ENCODE data around the gene ARHGAP26.
"Not testable (repeated sequence)": the region's sequence is repeated elsewhere in the genome, so short reads cannot be mapped to it uniquely, and the experiment has no call there.

ARHGAP26 gene

DNA sequence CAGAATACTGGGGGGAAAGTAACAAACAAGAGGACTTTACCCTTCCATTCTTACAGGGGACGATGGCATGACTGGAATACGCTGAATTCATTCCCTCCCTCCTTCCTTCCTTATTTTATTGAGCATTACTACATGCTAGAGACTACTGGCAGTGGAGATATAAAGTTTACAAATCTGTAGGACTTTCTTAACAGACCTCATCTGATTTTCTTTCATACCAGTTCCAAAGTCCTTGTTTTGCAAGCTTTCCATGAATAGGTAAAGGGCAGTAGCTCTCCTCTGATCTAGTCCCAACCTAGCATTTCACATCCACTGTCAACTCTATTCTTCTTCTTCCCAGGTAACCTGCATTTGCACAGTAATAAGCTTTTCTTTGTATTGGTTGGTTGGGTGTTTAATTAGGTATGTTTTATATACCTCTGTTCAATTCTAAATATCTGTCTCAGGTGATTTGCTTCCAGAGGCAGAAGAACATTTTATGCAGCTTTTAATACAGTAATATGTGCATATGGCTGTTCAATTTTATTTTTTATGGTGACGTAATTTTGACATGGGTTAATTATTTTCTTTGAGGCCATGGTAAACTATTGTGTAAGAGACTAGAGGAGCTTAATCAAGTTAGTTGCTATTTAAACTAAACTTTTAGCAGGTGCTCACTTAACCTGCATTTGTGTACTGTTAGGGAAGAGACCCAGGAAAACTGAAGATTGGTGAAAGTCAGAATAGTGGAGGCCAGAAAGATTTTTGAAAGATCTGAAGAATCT lies 150.9 kb downstream of the ARHGAP26 start:
- ATAC-seq (replicated peaks): no peak
- peaks cover 21 to 40% of the 10 kb centered on the region in 2 donors for H3K4me1 Mint-ChIP-seq (ENCODE audit: low read depth in 2 of 2)
- no peaks in the 10 kb centered on the region for H3K9me3 Mint-ChIP-seq
- peak overlapping the region; percentile 65 to 84 for H3K27ac Mint-ChIP-seq
- H3K27me3 Mint-ChIP-seq: no peaks in the 10 kb centered on the region
- DNase-seq: no peak
- no peak overlapping the region for H3K4me3 Mint-ChIP-seq
- peaks cover 25% of the 10 kb centered on the region for H3K36me3 Mint-ChIP-seq (ENCODE audit: insufficient read depth)

DNA sequence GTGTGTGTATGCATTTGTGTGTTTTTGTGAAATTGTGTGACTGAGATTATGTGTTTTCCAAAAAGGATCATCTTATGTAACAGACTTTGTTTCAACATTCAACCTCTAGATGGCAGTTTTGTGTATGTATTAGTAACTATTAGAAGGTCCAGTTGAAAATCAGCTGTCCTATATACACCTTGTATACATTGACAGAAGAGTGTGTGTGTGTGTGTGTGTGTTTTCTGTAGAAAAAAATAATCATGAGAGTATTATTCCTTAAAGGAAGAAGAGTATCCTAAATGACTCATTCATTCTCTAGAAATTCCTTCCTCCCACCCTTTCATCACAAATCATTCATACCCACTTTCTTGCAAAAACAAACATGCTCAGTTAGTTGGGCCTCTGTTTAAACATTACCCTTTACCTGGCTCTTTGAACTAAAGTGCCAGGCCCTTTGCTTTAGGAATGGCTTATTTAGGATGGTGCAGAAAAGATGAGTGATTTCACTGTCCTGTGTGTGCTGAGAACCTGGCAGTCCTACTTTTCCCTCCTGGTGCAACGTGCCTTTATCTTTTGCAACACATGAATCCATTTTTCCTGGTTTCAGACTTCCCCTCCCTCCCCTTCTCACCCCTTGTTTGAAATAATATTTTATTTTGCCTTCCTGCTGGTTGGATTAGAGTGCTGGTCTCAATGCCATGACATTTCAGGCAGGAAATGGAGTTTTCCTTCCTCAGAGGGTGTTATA lies 152.2 kb downstream of the ARHGAP26 start:
- no peaks in the 10 kb centered on the region for H3K27me3 Mint-ChIP-seq
- no peaks in the 10 kb centered on the region for H3K9me3 Mint-ChIP-seq
- H3K36me3 Mint-ChIP-seq (ENCODE audit: insufficient read depth): peaks cover 14% of the 10 kb centered on the region
- peaks cover 31 to 49% of the 10 kb centered on the region in 2 donors for H3K4me1 Mint-ChIP-seq (ENCODE audit: low read depth in 2 of 2)
- H3K27ac Mint-ChIP-seq: peak overlapping the region; percentile 65 to 84
- no peak overlapping the region for H3K4me3 Mint-ChIP-seq
- ATAC-seq (replicated peaks) (peak; percentile 60), DNase-seq (no peak)

DNA sequence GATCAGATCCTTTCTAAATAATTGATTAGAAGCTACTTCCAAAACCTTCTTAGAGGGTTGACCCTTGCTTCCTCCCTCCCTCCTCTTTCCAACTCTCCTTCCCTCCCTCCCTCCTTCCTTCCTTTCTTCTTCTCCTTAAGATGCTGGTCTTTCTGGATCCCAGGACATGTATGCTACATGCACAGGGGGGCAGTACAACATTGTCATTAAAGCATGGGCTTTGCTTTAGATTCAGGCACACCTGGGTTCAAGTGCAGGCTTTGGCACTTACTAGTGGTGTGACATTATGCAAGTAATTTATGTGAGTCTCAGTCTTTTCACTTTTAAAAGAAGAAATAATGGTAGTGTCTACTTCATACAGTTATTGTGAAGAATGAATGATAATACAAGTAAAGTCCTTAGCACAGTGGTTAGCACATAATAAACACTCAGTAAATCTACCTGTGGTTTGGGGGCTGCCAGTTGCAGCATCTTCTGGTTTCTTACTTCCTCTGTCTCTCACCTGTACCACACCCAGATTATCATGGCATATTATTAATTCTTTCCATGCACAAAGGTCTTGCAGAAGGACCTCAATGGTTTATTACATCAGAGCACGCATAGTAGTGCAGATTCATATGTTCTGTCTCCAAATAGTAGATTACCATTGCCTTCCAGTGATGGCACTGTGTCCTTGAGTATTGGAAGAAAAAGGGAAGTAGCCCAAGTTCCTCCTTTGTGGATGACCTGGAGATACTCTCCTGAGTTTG lies 154.1 kb downstream of the ARHGAP26 start:
- no peaks in the 10 kb centered on the region for H3K9me3 Mint-ChIP-seq
- DNase-seq (no peak), ATAC-seq (replicated peaks) (peak; percentile 66)
- H3K36me3 Mint-ChIP-seq (ENCODE audit: insufficient read depth): peaks cover 15% of the 10 kb centered on the region
- peaks cover 40 to 60% of the 10 kb centered on the region in 2 donors for H3K4me1 Mint-ChIP-seq (ENCODE audit: low read depth in 2 of 2)
- H3K27ac Mint-ChIP-seq: peak overlapping the region; percentile 83 to 94
- no peaks in the 10 kb centered on the region for H3K27me3 Mint-ChIP-seq
- H3K4me3 Mint-ChIP-seq: peak overlapping the region in 1 of 2 donors; percentile 51

DNA sequence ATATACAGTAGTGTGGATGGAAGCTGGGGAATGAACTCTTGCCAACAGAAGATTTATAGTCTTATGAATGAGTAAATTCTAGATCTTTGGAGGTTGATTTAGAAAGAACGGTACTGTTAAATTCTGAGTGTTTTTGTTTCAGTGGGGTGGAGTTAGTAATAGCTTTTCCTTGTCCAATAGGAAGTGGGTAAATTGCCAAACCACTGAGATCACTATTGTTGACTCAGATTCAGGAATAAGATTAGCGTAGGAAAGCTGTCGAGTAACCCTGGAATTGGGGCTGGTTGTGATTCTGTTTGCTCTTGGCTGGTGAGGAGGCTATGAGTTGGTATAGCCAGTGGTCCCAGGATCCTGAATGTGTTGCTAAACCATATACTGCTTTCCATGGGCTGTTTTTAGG lies 155.6 kb downstream of the ARHGAP26 start:
- no peak for DNase-seq
- ATAC-seq (replicated peaks): no peak
- Mint-ChIP-seq H3K9me3 (no peaks in the 10 kb centered on the region), H3K27ac (peak overlapping the region; percentile 83 to 94), H3K4me3 (peak overlapping the region in 1 of 2 donors; percentile 2), H3K27me3 (no peaks in the 10 kb centered on the region), H3K36me3 (ENCODE audit: insufficient read depth) (peaks cover 18% of the 10 kb centered on the region), H3K4me1 (ENCODE audit: low read depth in 2 of 2) (peaks cover 54 to 75% of the 10 kb centered on the region in 2 donors)

DNA sequence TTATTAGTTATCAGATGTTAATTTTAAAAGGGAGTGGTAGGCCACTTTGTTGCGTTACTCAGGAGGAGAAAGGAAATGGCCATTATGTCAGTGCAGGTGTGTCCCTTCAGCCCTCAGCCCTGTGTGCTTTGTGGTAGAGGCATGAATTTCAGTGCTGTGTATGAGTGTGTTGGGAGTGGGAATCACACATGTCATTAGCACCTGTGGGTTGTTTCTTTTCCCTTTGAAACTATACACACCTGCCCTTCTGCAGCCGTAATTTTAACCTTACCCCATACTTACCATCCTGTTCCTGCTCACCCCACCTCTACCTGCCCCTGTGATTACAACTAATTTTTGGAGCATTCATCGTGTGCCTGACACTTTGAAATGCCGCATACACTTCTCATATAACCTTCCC lies 156.4 kb downstream of the ARHGAP26 start:
- DNase-seq (no peak), ATAC-seq (replicated peaks) (no peak)
- Mint-ChIP-seq H3K36me3 (ENCODE audit: insufficient read depth) (peaks cover 18% of the 10 kb centered on the region), H3K27ac (peak overlapping the region; percentile 83 to 94), H3K4me3 (no peak overlapping the region), H3K4me1 (ENCODE audit: low read depth in 2 of 2) (peaks cover 58 to 79% of the 10 kb centered on the region in 2 donors), H3K9me3 (no peaks in the 10 kb centered on the region), H3K27me3 (no peaks in the 10 kb centered on the region)

DNA sequence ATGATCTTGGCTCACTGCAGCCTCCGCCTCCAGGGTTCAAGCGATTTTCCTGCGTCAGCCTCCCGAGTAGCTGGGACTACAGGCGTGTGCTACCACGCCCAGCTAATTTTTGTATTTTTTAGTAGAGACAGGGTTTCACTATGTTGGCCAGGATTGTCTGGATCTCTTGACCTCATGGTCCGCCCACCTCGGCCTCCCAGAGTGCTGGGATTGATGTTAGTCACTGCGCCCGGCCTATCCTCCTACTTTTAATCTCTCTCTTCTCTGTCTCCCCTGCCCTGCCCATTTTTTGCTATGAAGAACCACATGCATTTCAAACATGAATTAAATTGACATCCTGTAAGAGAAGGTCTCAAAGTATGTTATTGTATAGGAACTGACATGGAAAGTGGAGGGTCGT lies 158.8 kb downstream of the ARHGAP26 start:
- H3K4me3 Mint-ChIP-seq; H3K27me3 Mint-ChIP-seq; DNase-seq; ATAC-seq (replicated peaks); H3K9me3 Mint-ChIP-seq: not testable (repeated sequence)
- Mint-ChIP-seq H3K4me1 (ENCODE audit: low read depth in 2 of 2) (peaks cover 66 to 69% of the 10 kb centered on the region in 2 donors), H3K27ac (peak overlapping the region; percentile 96 to 97), H3K36me3 (ENCODE audit: insufficient read depth) (peaks cover 19% of the 10 kb centered on the region)

DNA sequence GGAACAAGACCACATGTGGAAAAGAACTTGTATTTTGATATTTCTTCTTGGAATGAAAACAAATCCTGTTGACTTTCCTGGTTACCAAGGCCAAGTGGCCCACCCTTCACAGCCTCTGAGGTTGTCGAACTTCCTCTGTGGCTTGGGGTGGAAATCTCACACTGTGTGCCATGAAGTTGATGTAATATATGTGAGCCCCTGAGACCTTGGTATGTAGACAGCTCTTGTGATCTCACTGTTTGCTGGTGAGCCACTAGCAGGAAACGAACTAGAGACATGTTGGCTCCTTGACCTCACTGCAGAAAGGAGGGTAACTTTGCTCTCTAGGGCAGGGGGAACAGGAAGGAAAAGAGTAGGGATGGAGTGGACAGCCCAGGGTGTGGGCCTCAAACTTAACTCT lies 159.4 kb downstream of the ARHGAP26 start:
- Mint-ChIP-seq H3K4me3 (peak overlapping the region; percentile 52 to 65), H3K27ac (peak overlapping the region; percentile 96 to 97), H3K4me1 (ENCODE audit: low read depth in 2 of 2) (peaks cover 66 to 68% of the 10 kb centered on the region in 2 donors), H3K36me3 (ENCODE audit: insufficient read depth) (peaks cover 21% of the 10 kb centered on the region), H3K27me3 (no peaks in the 10 kb centered on the region), H3K9me3 (no peaks in the 10 kb centered on the region)
- DNase-seq (peak; percentile 31 to 51 (median 40)), ATAC-seq (replicated peaks) (peak; percentile 97)

DNA sequence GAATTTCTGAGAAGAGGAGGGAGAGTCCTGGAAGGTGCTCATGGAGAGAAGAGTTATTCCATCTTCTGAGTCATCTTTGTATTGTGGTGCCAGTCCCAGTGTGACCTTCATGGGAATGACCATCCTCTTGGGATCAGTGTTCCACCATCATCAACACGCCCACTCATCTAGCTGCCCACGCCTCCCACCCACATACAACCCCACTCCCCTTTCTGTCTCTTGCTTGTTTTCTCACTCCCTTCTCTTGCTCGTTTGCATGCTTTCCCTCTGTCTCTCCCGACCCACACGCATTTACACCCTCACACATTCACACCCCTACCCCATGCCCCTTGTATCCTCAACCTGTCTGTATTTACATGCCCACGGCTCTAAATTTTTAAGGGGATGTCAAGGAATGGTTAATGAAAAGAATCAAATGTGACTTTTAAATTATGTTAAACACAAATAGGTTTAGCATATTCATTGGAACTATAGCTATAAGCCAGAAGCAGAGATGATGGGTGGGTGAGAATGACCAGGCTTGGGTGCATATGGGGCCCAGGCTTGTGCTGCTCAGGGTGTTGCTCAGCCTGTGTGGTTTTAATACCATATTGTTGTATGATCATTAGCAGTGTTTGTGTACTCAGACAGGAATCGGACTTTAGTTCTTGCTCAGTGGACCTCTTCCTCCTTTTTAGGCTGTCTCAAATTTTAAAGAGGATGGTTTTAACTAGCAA lies 160.4 kb downstream of the ARHGAP26 start:
- ATAC-seq (replicated peaks): no peak
- H3K36me3 Mint-ChIP-seq (ENCODE audit: insufficient read depth): peaks cover 25% of the 10 kb centered on the region
- no peaks in the 10 kb centered on the region for H3K9me3 Mint-ChIP-seq
- peaks cover 61 to 63% of the 10 kb centered on the region in 2 donors for H3K4me1 Mint-ChIP-seq (ENCODE audit: low read depth in 2 of 2)
- H3K27me3 Mint-ChIP-seq: no peaks in the 10 kb centered on the region
- H3K27ac Mint-ChIP-seq: peak overlapping the region; percentile 96 to 97
- no peak for DNase-seq
- H3K4me3 Mint-ChIP-seq: peak overlapping the region; percentile 52 to 65

DNA sequence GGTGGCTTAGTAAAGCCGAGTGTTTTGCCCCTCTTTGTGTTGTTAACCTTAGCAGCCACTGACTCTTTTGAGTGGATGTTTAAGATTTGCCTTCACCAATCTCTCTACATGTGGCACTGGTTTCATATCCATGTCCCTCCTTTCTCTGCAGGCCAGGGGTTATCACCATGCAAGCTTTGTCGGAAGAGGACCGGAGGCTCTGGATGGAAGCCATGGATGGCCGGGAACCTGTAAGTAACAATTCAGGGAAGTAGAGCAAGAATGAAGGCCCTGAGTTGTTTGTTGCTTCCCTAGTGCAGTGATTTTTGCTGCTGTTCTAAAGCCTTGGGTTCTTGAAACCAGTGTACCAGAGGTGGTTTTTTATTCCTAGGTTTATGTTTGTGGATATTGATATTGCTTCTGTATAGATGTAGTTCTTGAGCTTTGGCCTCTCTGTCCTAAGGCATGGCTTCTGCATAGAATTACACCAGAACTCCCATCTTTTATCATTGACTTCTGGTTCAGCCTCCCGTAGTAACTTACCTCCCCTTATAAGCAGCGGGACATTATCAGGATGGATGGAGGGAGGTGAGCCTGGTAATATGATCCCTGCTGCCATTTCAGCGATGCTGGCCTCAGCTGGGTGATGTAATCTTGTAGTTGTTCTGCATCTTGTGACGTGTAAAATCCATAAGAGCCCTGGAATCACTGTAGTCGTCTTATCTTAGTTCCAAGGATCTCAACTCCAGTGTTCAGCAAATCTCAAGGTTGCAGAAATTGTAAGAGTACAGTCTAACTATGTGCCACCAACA lies 161.9 kb downstream of the ARHGAP26 start:
- Mint-ChIP-seq H3K9me3 (no peaks in the 10 kb centered on the region), H3K36me3 (ENCODE audit: insufficient read depth) (peaks cover 25% of the 10 kb centered on the region), H3K27me3 (no peaks in the 10 kb centered on the region), H3K27ac (peak overlapping the region; percentile 96 to 97), H3K4me3 (no peak overlapping the region), H3K4me1 (ENCODE audit: low read depth in 2 of 2) (peaks cover 55 to 61% of the 10 kb centered on the region in 2 donors)
- DNase-seq (no peak), ATAC-seq (replicated peaks) (no peak)

DNA sequence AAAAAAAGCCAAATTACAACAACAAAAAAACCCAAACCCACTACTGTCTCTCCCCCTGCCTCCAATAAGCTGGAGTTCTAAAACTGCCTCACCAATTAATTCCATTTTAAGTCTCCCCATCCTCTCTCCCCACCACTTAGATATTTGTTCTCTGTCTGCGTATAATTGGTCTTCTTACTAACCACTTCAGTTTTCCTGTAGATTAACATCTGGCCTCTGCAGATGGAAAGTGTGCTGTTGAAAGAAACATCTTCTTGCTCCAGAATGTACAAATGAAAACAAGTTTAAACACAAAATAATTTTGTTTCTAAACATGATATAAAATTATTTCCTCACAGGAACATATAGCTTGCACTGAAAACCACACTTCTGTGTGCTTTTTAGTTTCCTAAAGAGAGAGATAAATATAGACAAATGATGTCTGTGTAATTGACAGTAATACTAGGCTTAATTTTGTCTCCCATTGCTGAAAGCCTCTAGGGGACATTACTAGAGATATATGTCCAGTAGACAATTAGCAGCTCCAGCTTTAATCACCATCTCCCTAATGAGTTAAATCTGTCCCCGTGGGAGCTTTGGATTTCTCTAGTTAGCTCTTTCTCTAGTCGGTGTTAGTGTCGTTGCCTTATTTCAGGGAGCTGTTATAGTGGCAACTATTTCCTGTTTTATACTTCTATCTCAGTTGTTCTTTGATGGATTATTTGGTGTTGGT lies 164.0 kb downstream of the ARHGAP26 start:
- ATAC-seq (replicated peaks) (no peak), DNase-seq (no peak)
- no peaks in the 10 kb centered on the region for H3K9me3 Mint-ChIP-seq
- H3K4me1 Mint-ChIP-seq (ENCODE audit: low read depth in 2 of 2): peaks cover 51 to 57% of the 10 kb centered on the region in 2 donors
- no peaks in the 10 kb centered on the region for H3K27me3 Mint-ChIP-seq
- peak overlapping the region in 1 of 2 donors; percentile 22 for H3K4me3 Mint-ChIP-seq
- peak overlapping the region in 1 of 2 donors; percentile 91 for H3K27ac Mint-ChIP-seq
- H3K36me3 Mint-ChIP-seq (ENCODE audit: insufficient read depth): peaks cover 28% of the 10 kb centered on the region

DNA sequence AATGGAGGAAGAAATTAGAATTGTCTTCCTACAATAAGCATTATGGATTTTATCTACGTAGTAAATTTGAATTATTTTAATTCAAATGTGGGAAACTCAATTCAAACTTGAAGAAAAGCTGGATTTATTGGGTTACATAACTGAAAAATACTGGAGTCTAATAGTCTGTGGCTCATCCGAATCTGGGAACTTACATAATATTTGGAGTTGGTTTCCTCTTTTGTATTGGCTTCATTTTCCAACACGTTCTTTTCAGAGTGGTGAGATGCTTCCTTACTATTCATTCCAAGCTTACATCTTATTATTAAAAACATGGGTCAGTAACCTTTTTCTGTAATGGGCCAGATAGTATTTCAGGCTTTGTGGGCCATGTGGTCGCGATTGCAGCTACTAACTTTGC lies 164.8 kb downstream of the ARHGAP26 start:
- ATAC-seq (replicated peaks) (no peak), DNase-seq (no peak)
- Mint-ChIP-seq H3K36me3 (ENCODE audit: insufficient read depth) (peaks cover 22% of the 10 kb centered on the region), H3K4me1 (ENCODE audit: low read depth in 2 of 2) (peaks cover 47 to 53% of the 10 kb centered on the region in 2 donors), H3K9me3 (no peaks in the 10 kb centered on the region), H3K27ac (peak overlapping the region in 1 of 2 donors; percentile 88), H3K27me3 (no peaks in the 10 kb centered on the region), H3K4me3 (no peak overlapping the region)

DNA sequence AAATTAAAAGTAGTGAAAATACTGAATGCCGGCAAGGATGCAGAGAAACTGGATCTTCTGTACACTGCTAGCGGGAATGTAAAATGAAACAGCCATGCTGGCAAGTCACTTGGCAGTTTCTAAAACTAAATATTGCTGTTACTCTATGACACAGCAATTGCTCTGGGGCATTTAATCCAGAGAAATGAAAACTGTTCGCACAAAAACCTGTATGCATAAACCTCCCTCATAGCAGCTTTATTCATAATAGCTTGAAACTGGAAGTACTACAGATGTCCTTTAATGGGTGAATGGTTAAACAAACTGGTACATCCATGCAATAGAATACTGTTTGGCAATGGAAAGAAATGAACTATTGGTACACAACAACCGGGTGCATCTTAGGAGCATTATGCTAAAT lies 167.2 kb downstream of the ARHGAP26 start:
- peak overlapping the region in 1 of 2 donors; percentile 46 for H3K27ac Mint-ChIP-seq
- no peaks in the 10 kb centered on the region for H3K27me3 Mint-ChIP-seq
- H3K36me3 Mint-ChIP-seq (ENCODE audit: insufficient read depth): peaks cover 14% of the 10 kb centered on the region
- peaks cover 32 to 46% of the 10 kb centered on the region in 2 donors for H3K4me1 Mint-ChIP-seq (ENCODE audit: low read depth in 2 of 2)
- H3K4me3 Mint-ChIP-seq: no peak overlapping the region
- ATAC-seq (replicated peaks) (no peak), DNase-seq (no peak)
- no peaks in the 10 kb centered on the region for H3K9me3 Mint-ChIP-seq

Measured in effector memory CD8-positive, alpha-beta T cell (primary cell).